GM12875 (cell line): ENCODE data around the gene MACROD1.

Experiments used
- H3K4me3 ChIP-seq: one replicate; pipeline ENCODE4 v1.5.1; 2011; ENCODE audit warnings: low read depth, low read length, control low read depth
- TF ChIP-seq, protein P1 (sequence below): IDR thresholded peaks from 2 replicates; pipeline ENCODE4 v1.5.1; 2011; ENCODE audit warnings: low read depth, mild to moderate bottlenecking, control low read depth, inconsistent platforms, low read length, moderate library complexity, borderline replicate concordance; ENCODE audit not compliant: insufficient read depth

Gene MACROD1

DNA sequence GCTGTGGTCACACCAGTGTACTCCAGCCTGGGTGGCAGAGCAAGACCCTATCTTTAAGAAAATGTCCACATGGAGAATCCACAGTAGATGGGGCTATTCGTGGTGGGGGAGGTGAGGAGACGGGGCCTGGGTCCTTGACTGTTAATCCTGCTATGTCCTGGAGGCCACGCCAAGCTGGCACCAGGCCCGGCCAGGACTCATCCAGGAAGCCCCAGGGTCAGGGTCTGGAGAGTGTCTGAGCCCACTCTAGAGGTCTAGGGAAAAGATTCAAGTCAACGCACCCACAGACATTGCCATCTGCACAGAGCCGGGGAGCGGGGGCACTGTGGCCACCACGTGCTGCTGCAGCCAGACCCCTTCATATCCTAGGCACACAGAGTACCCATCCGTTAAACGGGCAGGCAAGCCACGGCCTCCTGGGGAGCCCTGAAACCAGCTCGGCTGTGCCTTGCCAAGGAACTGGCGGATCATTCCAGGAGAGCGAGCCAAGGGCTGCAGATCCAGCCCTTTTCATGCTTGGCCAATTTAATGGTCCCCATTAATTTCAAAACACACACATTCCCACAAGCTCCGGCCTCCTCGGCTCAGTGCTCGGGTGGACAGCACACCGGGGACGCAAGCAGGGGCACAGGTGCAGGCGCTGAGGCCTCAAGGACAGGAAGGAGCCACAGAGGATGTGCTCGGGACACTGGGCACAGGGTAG, 24.7 kb downstream of the MACROD1 start:
- H3K4me3 ChIP-seq, result no peak overlapping the region
- TF ChIP-seq, protein P1, sequence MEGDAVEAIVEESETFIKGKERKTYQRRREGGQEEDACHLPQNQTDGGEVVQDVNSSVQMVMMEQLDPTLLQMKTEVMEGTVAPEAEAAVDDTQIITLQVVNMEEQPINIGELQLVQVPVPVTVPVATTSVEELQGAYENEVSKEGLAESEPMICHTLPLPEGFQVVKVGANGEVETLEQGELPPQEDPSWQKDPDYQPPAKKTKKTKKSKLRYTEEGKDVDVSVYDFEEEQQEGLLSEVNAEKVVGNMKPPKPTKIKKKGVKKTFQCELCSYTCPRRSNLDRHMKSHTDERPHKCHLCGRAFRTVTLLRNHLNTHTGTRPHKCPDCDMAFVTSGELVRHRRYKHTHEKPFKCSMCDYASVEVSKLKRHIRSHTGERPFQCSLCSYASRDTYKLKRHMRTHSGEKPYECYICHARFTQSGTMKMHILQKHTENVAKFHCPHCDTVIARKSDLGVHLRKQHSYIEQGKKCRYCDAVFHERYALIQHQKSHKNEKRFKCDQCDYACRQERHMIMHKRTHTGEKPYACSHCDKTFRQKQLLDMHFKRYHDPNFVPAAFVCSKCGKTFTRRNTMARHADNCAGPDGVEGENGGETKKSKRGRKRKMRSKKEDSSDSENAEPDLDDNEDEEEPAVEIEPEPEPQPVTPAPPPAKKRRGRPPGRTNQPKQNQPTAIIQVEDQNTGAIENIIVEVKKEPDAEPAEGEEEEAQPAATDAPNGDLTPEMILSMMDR, result no peak

DNA sequence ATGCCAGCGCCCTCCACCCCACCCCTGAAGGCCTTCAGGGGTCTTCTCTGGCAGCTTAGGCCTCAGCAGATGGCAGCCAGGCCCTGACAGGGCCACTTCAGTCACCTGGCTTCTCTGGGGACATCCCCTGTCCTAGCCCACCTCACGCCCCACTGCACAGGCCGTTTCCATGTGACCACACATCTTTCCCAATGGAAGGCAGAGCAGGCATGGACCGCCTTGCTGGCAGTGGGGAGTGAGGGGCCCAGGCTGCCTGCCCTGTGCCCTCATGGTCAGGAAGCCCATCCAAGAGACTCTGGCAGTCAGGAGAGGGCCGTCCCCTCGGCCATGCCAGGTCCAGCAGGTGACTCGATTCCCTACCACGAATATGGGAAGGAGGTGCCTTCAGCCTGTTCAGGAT, 25.8 kb downstream of the MACROD1 start:
- TF ChIP-seq, protein P1, result no peak
- H3K4me3 ChIP-seq, result no peak overlapping the region

DNA sequence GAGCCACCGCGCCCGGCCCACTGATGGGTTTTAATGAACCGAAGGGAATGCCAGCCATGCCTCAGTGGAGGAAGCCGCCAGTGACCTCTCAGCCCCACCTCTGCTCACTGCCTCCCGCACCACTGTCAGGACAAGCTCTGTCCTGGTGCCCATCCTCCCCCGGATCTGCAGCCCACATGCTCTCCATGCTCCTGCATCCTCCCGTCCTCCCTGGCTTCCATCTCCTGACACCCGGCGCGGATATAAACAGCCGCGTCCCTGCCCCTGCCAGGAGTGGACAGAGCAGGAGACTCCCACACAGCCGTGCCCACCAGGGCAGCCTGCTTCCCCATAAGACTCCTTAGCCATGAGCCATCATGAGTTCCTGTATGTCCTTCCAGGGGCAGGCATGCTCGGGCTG, 26.9 kb downstream of the MACROD1 start:
- TF ChIP-seq, protein P1, result no peak
- H3K4me3 ChIP-seq, result no peak overlapping the region

DNA sequence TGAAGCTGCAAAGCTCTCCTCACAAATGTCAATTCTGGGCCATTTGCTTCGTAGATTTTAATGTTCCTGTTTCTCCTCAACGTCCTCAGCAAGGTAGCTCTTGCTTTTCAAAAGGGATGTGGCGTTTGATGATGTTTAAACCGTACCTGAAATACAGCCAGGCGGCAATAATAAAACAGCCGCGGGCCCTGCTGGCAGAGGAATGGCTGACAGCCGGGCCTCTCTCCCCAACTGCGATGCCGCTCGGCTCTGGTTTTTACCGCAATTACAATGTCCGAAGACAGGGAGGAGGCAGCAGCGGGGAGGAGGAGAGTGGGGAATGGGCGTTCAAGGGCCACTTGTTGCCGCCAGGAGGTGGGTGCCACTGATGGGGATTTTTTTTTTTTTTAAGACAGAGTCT, 27.5 kb downstream of the MACROD1 start:
- no peak overlapping the region for H3K4me3 ChIP-seq
- TF ChIP-seq, protein P1, result no peak

DNA sequence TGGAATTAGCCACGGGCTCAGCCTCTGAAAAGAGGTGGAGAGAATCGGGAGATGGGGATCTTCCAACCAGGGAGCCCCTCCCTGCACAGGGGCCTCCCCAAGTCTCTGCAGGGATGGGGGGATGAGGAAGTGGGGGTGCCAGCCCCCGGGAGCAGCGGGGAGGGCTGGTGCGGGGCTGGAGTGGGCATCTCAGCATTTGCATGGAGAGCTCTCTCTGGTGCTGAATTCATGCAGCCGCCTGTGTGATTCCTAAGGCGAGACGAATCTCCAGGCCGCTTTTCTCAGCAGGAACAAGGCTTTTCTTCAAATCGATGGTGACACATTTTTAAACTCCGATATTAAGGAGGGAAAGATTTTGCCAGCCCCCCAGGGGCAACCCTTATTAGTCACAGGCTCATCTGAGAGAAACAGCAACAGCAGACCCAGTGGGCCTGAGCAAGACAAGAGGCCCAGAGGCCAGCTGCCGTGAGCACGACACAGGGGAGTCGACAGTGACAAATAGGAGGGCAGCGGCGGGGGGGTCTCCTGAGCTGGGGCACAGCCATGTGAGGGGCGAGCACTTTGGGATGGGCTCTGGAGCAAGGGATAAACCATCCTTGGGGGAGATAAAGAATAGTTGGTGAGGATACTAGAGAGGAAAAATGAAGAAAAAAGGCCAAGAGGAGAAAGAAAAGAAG, 29.0 kb downstream of the MACROD1 start:
- TF ChIP-seq, protein P1, result no peak
- no peak overlapping the region for H3K4me3 ChIP-seq

DNA sequence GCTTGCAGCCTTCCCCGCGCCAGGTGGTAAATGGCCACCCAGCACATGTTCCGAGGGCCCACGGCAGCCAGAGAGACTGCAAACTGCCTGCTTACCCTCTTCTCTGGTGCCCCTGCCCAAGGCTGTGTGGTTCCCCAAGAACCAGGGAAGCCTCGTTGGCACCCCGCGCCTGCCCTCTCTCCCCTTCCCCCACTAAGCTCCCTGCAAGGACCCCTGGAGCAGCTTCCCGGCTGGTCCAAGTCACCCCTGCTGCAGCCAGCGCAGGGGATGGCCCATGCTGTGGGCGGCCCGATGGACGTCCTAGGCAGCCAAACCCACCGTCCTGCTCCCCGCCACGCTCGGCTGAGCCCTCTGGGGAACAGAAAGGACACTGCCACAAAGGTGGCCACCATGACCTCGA, 30.2 kb downstream of the MACROD1 start:
- TF ChIP-seq, protein P1, result no peak
- no peak overlapping the region for H3K4me3 ChIP-seq

DNA sequence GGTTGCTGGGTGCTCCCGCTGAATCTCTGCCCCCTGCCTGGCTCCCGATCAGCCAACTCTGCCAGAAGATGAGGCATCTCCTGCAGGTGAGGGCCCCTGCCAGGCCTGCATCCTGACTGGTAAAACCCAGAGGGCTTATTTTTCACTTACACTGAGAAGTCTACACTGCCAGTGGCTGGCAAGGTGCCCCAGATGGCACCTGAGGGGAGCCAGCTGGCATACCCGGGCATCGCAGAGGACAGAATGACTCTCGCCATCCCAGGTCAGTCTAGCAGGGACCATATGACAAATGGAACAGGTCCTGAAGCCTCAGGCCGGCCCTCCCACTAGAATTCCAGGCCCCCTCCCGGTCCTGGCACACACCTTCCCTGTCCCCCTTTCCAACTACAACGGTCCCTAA, 30.9 kb downstream of the MACROD1 start:
- TF ChIP-seq, protein P1, result no peak
- no peak overlapping the region for H3K4me3 ChIP-seq
